ENCODE results near the gene RASSF1.
"Not testable (repeated sequence)": the region's sequence is repeated elsewhere in the genome, so short reads cannot be mapped to it uniquely, and the experiment has no call there.

Gene RASSF1

DNA sequence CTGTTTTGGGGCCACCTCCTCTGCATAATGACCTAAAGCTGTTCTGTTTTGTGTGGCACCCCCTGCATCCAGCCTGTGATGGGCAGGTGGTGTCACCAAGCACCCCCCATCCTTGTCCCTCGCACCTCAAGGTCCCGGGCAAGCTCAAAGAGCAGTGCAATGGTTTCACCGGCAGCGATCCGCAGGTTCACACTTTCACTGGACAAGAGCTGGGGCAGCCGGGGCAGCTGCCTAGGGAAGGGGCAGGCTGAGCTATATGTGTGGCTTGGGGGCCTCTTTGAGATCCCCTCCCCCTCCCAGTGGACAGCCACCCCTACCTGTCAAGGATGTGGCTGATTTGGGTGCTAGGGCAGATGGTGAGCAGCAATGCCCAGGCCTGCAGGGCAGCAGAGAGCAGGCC is 51.5 kb downstream of the RASSF1 start:
- H3K4me3 ChIP-seq (ENCODE audit: low read depth, low read length): no peak overlapping the region
- no peaks in the 10 kb centered on the region for H3K27me3 ChIP-seq (ENCODE audit: control insufficient read depth, insufficient read depth, low read length)
- H3K4me1 ChIP-seq (ENCODE audit: control insufficient read depth, insufficient read depth, low read length): peaks cover 4% of the 10 kb centered on the region
- peaks cover 45% of the 10 kb centered on the region for H3K36me3 ChIP-seq (ENCODE audit: control insufficient read depth, insufficient read depth, low read length)
- H3K9me3 ChIP-seq (ENCODE audit: control insufficient read depth, insufficient read depth, low read depth, low read length): no peaks in the 10 kb centered on the region
- H3K27ac ChIP-seq (ENCODE audit: low read depth, low read length): no peak overlapping the region
- no peak overlapping the region for H3K9ac ChIP-seq (ENCODE audit: low read length)

DNA sequence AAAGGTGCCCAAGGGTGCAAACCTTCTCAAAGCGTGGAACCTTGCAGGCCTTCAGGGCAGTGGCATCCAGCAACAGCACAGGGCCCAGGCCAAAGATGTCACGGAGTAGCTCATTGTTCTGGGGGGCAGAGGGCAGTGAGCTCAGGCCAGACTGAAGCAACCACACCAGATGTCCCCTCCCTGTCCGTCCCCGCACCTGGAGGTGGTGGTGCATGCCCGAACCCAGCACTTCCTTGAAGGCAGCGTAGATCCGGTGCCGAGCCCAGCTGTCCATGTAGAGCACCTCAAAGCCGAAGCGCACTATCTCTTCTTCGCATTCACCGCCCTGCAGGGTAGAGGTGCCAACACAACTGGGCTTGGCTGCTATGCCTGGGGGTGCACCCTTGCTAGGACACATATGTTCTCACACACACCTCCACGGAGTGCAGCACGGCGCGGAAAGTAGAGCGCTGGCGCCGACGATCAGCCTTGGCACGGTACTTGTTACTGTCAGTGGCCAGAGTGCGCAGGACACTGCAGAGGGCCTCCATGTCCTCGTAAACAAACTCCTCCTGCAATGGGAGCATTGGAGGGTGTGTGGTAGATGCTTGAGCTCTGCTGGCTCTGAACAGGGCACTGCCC is 52.1 kb downstream of the RASSF1 start:
- Histone ChIP-seq H3K27me3 (ENCODE audit: control insufficient read depth, insufficient read depth, low read length) (no peaks in the 10 kb centered on the region), H3K4me1 (ENCODE audit: control insufficient read depth, insufficient read depth, low read length) (peaks cover 4% of the 10 kb centered on the region), H3K9me3 (ENCODE audit: control insufficient read depth, insufficient read depth, low read depth, low read length) (no peaks in the 10 kb centered on the region), H3K9ac (ENCODE audit: low read length) (no peak overlapping the region), H3K36me3 (ENCODE audit: control insufficient read depth, insufficient read depth, low read length) (peaks cover 45% of the 10 kb centered on the region), H3K27ac (ENCODE audit: low read depth, low read length) (no peak overlapping the region), H3K4me3 (ENCODE audit: low read depth, low read length) (no peak overlapping the region)

DNA sequence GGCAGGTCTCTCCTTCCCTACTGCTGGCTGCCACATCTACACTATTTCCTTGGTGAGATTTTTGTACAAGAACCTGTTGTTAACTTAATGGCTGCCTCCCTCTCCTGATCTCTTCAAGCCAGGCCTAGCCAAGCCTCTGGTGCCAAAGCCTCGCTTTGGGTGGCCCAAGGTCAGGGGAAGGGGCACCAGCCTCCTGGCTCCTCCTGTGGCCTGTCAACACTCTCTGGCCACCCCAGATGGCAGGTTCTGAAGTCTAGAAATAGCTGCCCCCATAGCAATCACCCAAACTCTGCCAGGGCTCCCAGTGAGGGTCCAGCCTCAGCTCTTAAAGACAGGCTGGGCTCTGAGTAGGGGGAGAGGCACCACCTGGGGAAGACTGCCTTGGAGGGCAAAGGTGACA is 53.4 kb downstream of the RASSF1 start:
- no peak overlapping the region for H3K9ac ChIP-seq (ENCODE audit: low read length)
- H3K4me3 ChIP-seq (ENCODE audit: low read depth, low read length): no peak overlapping the region
- no peaks in the 10 kb centered on the region for H3K9me3 ChIP-seq (ENCODE audit: control insufficient read depth, insufficient read depth, low read depth, low read length)
- no peak overlapping the region for H3K27ac ChIP-seq (ENCODE audit: low read depth, low read length)
- H3K36me3 ChIP-seq (ENCODE audit: control insufficient read depth, insufficient read depth, low read length): peaks cover 45% of the 10 kb centered on the region
- no peaks in the 10 kb centered on the region for H3K27me3 ChIP-seq (ENCODE audit: control insufficient read depth, insufficient read depth, low read length)
- H3K4me1 ChIP-seq (ENCODE audit: control insufficient read depth, insufficient read depth, low read length): no peaks in the 10 kb centered on the region

DNA sequence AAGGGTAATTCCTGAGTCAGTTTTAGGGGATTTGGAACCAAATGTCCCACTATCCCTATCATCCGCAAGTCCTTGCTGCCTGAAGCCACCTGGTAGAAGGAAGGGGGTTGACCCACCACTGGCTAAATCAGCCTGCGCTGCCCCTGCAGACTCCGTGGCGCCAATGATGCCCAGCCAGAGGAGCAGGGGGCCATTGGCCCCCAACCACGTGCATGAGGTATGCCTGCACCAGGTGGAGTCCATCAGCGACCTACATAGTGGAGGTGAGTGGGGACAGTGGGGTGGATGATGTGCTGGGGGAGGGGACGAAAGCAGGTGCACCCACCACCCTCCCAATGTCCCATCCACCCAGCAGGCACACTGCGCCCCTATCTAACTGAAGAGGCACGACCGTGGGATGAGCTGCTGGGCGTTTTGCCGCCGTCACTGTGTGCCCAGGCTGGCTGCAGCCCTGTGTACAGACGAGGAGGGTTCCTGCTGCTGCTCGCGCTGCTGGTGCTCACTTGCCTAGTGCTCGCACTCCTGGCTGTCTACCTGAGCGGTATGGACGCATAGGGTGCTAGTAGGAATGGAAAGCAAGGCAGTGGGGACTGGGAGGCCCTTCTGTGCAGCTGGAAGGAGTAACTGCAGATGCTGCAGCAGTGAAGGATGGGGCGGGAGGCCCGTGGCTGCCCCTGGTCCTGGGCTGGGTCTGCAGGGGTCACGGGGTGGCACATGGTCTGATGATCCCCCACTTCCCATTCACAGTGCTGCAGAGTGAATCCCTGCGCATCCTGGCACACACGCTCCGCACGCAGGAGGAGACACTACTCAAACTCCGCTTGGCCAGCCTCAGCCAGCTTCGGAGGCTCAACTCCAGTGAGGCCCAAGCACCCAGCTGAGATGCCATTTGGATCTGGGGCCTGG is 54.1 kb downstream of the RASSF1 start:
- Histone ChIP-seq H3K9ac (ENCODE audit: low read length) (no peak overlapping the region), H3K36me3 (ENCODE audit: control insufficient read depth, insufficient read depth, low read length) (peaks cover 45% of the 10 kb centered on the region), H3K4me1 (ENCODE audit: control insufficient read depth, insufficient read depth, low read length) (no peaks in the 10 kb centered on the region), H3K27ac (ENCODE audit: low read depth, low read length) (no peak overlapping the region), H3K4me3 (ENCODE audit: low read depth, low read length) (no peak overlapping the region), H3K27me3 (ENCODE audit: control insufficient read depth, insufficient read depth, low read length) (no peaks in the 10 kb centered on the region), H3K9me3 (ENCODE audit: control insufficient read depth, insufficient read depth, low read depth, low read length) (no peaks in the 10 kb centered on the region)

DNA sequence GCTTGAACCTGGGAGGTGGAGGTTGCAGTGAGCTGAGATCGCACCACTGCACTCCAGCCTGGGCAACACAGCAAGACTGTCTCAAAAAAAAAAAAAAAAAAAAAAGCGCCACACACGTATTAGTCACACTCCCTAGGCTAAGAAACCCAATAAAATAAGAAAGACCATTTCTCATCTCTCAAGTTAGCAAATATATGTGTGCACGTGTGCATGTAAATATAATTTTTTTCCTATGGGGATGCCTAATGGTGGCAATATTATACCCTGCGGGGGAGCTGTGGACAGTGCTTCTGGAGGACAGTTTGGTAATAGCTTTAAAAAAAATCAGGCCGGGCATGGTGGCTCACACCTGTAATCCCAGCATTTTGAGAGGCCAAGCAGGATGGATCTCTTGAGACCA is 56.5 kb downstream of the RASSF1 start:
- not testable (repeated sequence) for H3K27me3 ChIP-seq (ENCODE audit: control insufficient read depth, insufficient read depth, low read length); H3K4me1 ChIP-seq (ENCODE audit: control insufficient read depth, insufficient read depth, low read length); H3K27ac ChIP-seq (ENCODE audit: low read depth, low read length); H3K4me3 ChIP-seq (ENCODE audit: low read depth, low read length); H3K9me3 ChIP-seq (ENCODE audit: control insufficient read depth, insufficient read depth, low read depth, low read length); H3K9ac ChIP-seq (ENCODE audit: low read length)
- peaks cover 29% of the 10 kb centered on the region for H3K36me3 ChIP-seq (ENCODE audit: control insufficient read depth, insufficient read depth, low read length)

All from HUES6 (cell line).